Mononuclear cell (primary cell): ENCODE results near the gene CD3E. TPM values are rescaled to one million over a fixed set of nuclear protein-coding genes. Genes with fewer than 3 reads are reported as not detected.

Experiments
- H3K27me3 ChIP-seq: 2 replicates; pipeline ENCODE4 v1.6.0; 2011; ENCODE audit warnings: low read length, control low read depth; ENCODE audit not compliant: insufficient read depth
- H3K4me1 ChIP-seq: 2 replicates; pipeline ENCODE4 v1.5.1; 2011; ENCODE audit warnings: mild to moderate bottlenecking, low read length, control low read depth; ENCODE audit not compliant: insufficient read depth
- H3K4me3 ChIP-seq: 2 replicates; pipeline ENCODE4 v1.5.1; 2011; ENCODE audit warnings: mild to moderate bottlenecking, low read length, moderate library complexity
- H3K9me3 ChIP-seq: 2 replicates; pipeline ENCODE4 v1.5.1; 2011; ENCODE audit warnings: low read depth, mild to moderate bottlenecking, control low read depth, low read length
- total RNA-seq: library from RNA; depleted of rRNA; stranded (reverse); fragments of >200 nt; gene quantifications from one replicate; pipeline ENCODE4 v1.2.3, GENCODE V29; 2012

CD3E gene
- total RNA-seq, 1 donor, result 136 TPM

- Histone ChIP-seq H3K4me3 (no peak overlapping the region), H3K4me1 (peaks cover 24% of the 10 kb centered on the region)
Observed at GRCh38 chr11:118334745-118335144, 30.2 kb downstream of the CD3E start.

GRCh38 chr11:118338637-118339061, 34.1 kb downstream of the CD3E start:
- peak overlapping the region; percentile 62 for H3K4me3 ChIP-seq
- peaks cover 27% of the 10 kb centered on the region for H3K4me1 ChIP-seq
- no peaks in the 10 kb centered on the region for H3K9me3 ChIP-seq
- no peaks in the 10 kb centered on the region for H3K27me3 ChIP-seq

More at GRCh38 chr11:118334745-118335144, 30.2 kb downstream of the CD3E start:
- H3K27me3 ChIP-seq, result no peaks in the 10 kb centered on the region
- no peaks in the 10 kb centered on the region for H3K9me3 ChIP-seq

- Histone ChIP-seq H3K27me3 (no peaks in the 10 kb centered on the region), H3K4me1 (peaks cover 27% of the 10 kb centered on the region), H3K4me3 (peak overlapping the region; percentile 62), H3K9me3 (no peaks in the 10 kb centered on the region)
Observed at GRCh38 chr11:118339281-118339961, 34.9 kb downstream of the CD3E start.

- peaks cover 23% of the 10 kb centered on the region for H3K4me1 ChIP-seq
- no peaks in the 10 kb centered on the region for H3K9me3 ChIP-seq
- H3K4me3 ChIP-seq, result peak overlapping the region; percentile 62
- H3K27me3 ChIP-seq, result no peaks in the 10 kb centered on the region
Observed at GRCh38 chr11:118340449-118340848, 35.9 kb downstream of the CD3E start.

GRCh38 chr11:118341261-118341660, 36.7 kb downstream of the CD3E start:
- Histone ChIP-seq H3K9me3 (no peaks in the 10 kb centered on the region), H3K27me3 (no peaks in the 10 kb centered on the region), H3K4me1 (peaks cover 23% of the 10 kb centered on the region), H3K4me3 (peak overlapping the region; percentile 62)

- H3K4me1 ChIP-seq, result peaks cover 23% of the 10 kb centered on the region
- no peaks in the 10 kb centered on the region for H3K27me3 ChIP-seq
- H3K4me3 ChIP-seq, result peak overlapping the region; percentile 62
- no peaks in the 10 kb centered on the region for H3K9me3 ChIP-seq
Observed at GRCh38 chr11:118341815-118342489, 37.4 kb downstream of the CD3E start.

- H3K4me1 ChIP-seq, result peaks cover 23% of the 10 kb centered on the region
- peak within 1 kb of the TSS; percentile 62 for H3K4me3 ChIP-seq
- H3K27me3 ChIP-seq, result no peaks in the 10 kb centered on the region
- H3K9me3 ChIP-seq, result no peaks in the 10 kb centered on the region
Observed at GRCh38 chr11:118342503-118343161, 38.1 kb downstream of the CD3E start, which contains the start of gene CD3D. Gene CD3D, minus strand, starts transcription at chr11:118342705. Its CDS starts 98 bp downstream, at chr11:118342607.

GRCh38 chr11:118343248-118343647, 38.7 kb downstream of the CD3E start:
- peaks cover 19% of the 10 kb centered on the region for H3K4me1 ChIP-seq
- H3K4me3 ChIP-seq, result no peak overlapping the region
- H3K27me3 ChIP-seq, result no peaks in the 10 kb centered on the region
- H3K9me3 ChIP-seq, result no peaks in the 10 kb centered on the region

- H3K27me3 ChIP-seq, result no peaks in the 10 kb centered on the region
- H3K4me1 ChIP-seq, result peaks cover 11% of the 10 kb centered on the region
- peak within 1 kb of the TSS; percentile 50 for H3K4me3 ChIP-seq
- no peaks in the 10 kb centered on the region for H3K9me3 ChIP-seq
Observed at GRCh38 chr11:118343981-118344515, 39.5 kb downstream of the CD3E start, which contains the start of gene CD3G. Gene CD3G, plus strand, starts transcription at chr11:118344344. Its CDS starts 80 bp downstream, at chr11:118344424.

- H3K27me3 ChIP-seq, result no peaks in the 10 kb centered on the region
- no peaks in the 10 kb centered on the region for H3K9me3 ChIP-seq
- H3K4me1 ChIP-seq, result peaks cover 8% of the 10 kb centered on the region
- no peak overlapping the region for H3K4me3 ChIP-seq
Observed at GRCh38 chr11:118349475-118349874, 44.9 kb downstream of the CD3E start.

- Histone ChIP-seq H3K4me3 (no peak overlapping the region), H3K27me3 (no peaks in the 10 kb centered on the region), H3K9me3 (no peaks in the 10 kb centered on the region), H3K4me1 (peaks cover 5% of the 10 kb centered on the region)
Observed at GRCh38 chr11:118353084-118353710, 48.7 kb downstream of the CD3E start.

- Histone ChIP-seq H3K27me3 (no peaks in the 10 kb centered on the region), H3K4me3 (no peak overlapping the region), H3K9me3 (no peaks in the 10 kb centered on the region), H3K4me1 (peaks cover 31% of the 10 kb centered on the region)
Observed at GRCh38 chr11:118358071-118358470, 53.5 kb downstream of the CD3E start.

GRCh38 chr11:118359295-118359958, 54.9 kb downstream of the CD3E start, which contains the start of gene UBE4A:
Gene UBE4A, plus strand, starts transcription at chr11:118359600. Its CDS starts 5,481 bp downstream, at chr11:118365081.
- peaks cover 27% of the 10 kb centered on the region for H3K4me1 ChIP-seq

GRCh38 chr11:118364956-118365615, 60.6 kb downstream of the CD3E start:
- Histone ChIP-seq H3K4me1 (peaks cover 20% of the 10 kb centered on the region), H3K4me3 (no peak overlapping the region), H3K9me3 (no peaks in the 10 kb centered on the region), H3K27me3 (no peaks in the 10 kb centered on the region)

More at GRCh38 chr11:118359295-118359958, 54.9 kb downstream of the CD3E start, which contains the start of gene UBE4A:
- H3K4me3 ChIP-seq, result peak within 1 kb of the TSS; percentile 93
- no peaks in the 10 kb centered on the region for H3K27me3 ChIP-seq
- H3K9me3 ChIP-seq, result no peaks in the 10 kb centered on the region
